ENCODE results near the gene SNAPIN.

- TF ChIP-seq CTCF (IDR thresholded peaks at IDR 0.05): no peak
- no peak for TF ChIP-seq POLR2A (IDR thresholded peaks at IDR 0.05)
Observed at GRCh38 chr1:153631047-153632022, 27.2 kb upstream of the SNAPIN start.

All from esophagus squamous epithelium (tissue), 4 donors.